HG02885 (cell line): Measurements from ENCODE around the gene UBASH3B.
A peak's percentile ranks its signal among the peaks of the same experiment; 100 is the strongest.
"Not testable (repeated sequence)": the region's sequence is repeated elsewhere in the genome, so short reads cannot be mapped to it uniquely, and the experiment has no call there.

Experiments
- ATAC-seq: cut with Tn5 transposase; IDR thresholded peaks from one replicate; pipeline ENCODE4 v1.9.1; 2021; ENCODE audit warnings: mild to moderate bottlenecking; ENCODE audit not compliant: unreplicated experiment, poor library complexity

UBASH3B gene

DNA sequence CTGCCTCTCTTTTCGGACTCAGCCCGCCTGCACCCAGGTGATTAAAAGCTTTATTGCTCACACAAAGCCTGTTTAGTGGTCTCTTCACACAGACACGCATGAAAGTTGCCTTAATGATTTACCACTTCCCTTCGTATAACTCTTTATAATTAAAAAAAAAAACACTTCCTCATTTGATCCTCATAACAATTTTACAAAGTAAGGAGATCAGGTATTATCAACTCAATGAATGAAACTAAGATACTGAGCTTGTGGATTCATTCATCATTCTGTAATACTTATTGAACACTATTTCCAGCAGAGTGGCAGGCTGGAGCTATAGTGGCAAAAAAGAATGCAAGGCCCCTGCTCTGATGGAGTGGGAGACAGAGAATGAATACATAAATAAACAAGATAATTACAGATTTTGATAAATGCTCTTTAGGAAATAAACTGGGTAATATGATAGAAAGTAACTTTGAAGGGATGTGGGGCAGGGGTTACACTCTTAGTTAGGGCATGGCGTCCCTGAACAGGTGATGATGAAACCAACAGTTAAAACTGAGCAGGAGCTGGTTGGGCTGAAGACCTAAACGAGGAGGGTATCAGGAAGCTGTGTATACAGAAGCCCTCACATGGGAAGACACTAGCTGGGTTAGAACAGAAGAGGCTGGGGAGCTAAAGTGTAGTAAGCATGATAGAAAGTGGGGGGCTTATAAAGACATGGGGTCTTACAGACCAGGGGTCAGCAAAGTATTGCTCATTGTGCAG is 177.4 kb downstream of the UBASH3B start:
- no peak for ATAC-seq

- no peak for ATAC-seq
These were observed 178.4 kb downstream of the UBASH3B start for GRCh38 chr11:122833846-122834464.

DNA sequence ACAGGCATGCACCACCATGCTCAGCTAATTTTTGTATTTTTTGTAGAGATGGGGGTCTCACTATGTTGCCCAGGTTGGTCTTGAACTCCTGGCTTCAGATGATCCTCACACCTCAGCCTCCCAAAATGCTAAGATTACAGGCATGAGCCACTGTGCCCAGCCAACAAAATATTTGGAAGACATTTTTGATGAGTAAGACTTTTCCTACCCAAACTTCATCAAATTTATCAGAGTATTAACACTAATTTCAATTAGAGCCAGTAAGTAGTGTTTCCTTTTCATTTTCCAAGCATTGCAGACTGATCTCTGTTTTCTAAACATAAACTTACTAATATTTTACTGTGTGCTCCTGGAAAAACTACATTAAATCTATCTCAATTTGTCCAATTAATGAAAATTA is 181.4 kb downstream of the UBASH3B start:
- ATAC-seq, result no peak

- ATAC-seq, result no peak
These were observed 182.2 kb downstream of the UBASH3B start for GRCh38 chr11:122837528-122838346.

GRCh38 chr11:122843281-122844141 is 188.0 kb downstream of the UBASH3B start:
- ATAC-seq, result peak; percentile 76

- ATAC-seq, result no peak
These were observed 191.9 kb downstream of the UBASH3B start for GRCh38 chr11:122847466-122847865.

DNA sequence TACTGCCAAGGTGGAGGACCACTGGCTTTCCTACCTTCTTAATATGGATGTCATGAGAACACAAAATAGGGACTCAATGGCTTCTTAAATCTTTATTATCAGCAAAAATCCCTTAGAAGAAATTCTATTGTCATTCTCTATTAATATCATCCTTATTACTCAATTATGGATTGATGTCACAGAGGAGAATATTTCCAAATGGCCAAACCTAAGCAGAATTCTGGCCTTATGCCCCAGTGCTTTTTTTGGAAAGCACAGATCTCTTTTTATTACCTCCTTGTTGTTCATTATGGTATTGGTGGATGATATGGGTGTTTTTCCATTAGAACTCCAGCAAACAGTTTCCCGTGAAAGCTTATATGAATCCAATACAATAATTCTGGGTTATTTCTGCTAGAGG is 192.7 kb downstream of the UBASH3B start:
- no peak for ATAC-seq

DNA sequence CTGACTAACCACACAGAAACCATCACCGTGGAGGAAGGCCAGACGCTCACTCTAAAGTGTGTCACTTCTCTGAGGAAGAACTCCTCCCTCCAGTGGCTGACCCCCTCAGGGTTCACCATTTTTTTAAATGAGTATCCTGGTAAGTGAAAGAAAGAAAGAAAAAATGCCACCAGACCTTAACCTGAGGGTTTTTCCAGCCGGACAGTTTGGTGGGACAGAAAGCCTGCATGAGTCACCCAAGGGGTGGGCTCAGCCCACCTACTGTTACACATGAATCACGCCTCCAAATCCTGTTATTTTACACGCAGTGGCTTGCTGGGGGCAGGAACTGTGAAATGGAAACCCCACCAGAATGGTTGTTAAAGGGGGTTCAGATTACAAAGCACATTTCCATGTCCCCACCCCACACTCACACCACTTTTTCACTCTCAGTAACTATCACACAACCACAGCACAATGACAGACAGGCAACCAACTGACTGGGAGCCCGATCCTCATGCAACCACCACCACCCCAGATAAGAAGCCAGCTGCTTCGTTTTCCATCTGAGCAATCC is 194.6 kb downstream of the UBASH3B start:
- ATAC-seq, result peak; percentile 43

DNA sequence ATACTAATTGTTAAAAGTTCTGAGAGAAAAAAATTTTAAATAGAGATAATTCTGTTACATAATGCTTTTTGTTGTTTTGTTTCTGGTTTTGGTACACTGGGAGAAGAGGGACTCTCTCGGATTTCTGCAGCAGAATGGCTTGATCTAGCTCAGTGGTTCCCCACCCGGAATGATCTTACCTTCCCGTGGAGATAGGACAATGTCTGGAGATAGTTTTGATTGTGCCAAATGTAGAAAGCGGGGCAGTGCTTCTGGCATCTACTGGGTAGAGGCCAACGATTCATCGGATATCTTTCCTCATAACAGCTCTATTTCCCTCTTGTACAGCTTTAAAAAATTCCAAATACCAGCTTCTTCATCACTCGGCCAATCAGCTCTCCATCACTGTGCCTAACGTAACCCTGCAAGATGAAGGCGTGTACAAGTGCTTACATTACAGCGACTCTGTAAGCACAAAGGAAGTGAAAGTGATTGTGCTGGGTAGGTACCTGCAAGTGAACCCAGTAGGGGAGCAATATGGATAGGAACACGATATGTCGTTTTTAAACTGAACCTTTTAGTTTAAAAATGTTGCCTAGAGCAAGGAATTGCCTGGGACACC is 195.9 kb downstream of the UBASH3B start:
- peak; percentile 69 for ATAC-seq

DNA sequence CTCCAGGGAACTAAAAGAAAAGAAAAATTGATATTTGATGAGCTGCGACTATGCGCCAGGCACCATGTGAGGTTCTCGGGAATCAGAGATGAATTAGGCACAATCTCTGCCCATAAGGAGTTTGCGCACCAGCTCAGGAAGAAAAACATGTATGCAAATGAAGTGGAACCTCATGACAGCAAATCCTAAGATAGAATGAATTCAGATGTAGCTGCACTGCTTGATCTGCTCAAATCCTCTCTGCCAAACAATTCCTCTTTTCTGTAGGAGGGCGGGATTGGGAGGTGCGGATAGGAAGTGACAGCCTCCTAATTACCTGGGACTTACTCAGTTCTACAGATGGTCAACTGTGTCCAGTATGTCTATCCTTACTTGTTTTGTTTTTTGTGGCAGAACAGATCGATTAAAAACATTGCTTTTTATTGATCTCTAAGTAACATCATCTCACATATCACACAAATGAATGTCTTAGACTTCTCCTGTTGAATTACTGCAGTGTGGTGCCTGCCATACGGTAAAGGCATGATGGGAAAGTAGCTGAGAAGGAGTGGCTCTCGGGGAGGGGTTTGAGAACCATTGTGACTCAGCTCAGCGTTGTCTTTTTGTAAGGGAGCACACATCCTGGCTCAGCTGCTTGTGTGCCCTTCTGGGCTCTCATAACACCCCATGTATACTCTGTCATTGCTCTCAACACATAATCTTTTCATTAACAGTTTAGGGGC is 196.7 kb downstream of the UBASH3B start:
- no peak for ATAC-seq

DNA sequence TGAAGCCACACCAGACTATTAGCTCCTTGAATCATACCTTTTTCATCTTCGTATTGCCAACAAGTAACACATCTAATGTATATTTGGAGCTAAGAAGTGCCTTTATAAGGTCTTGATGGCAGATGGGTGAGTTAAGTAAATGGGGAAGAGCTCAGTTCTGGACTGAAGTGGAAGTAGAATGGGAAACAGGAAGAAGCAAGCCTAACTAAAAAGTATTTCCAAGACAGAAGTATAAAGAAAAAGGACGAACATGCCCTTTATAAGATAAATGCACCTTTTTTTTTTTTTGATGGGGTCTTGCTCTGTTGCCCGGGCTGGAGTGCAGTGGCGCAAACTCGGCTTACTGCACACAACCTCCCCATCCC is 197.3 kb downstream of the UBASH3B start:
- ATAC-seq, result no peak

- no peak for ATAC-seq
These were observed 197.7 kb downstream of the UBASH3B start for GRCh38 chr11:122853261-122853660.

GRCh38 chr11:122853971-122854446 is 198.5 kb downstream of the UBASH3B start:
- ATAC-seq, result no peak

- no peak for ATAC-seq
These were observed 206.1 kb downstream of the UBASH3B start for GRCh38 chr11:122861631-122862030.

- ATAC-seq, result no peak
These were observed 206.6 kb downstream of the UBASH3B start for GRCh38 chr11:122862091-122862490.

- not testable (repeated sequence) for ATAC-seq
These were observed 207.6 kb downstream of the UBASH3B start for GRCh38 chr11:122863154-122863553.

DNA sequence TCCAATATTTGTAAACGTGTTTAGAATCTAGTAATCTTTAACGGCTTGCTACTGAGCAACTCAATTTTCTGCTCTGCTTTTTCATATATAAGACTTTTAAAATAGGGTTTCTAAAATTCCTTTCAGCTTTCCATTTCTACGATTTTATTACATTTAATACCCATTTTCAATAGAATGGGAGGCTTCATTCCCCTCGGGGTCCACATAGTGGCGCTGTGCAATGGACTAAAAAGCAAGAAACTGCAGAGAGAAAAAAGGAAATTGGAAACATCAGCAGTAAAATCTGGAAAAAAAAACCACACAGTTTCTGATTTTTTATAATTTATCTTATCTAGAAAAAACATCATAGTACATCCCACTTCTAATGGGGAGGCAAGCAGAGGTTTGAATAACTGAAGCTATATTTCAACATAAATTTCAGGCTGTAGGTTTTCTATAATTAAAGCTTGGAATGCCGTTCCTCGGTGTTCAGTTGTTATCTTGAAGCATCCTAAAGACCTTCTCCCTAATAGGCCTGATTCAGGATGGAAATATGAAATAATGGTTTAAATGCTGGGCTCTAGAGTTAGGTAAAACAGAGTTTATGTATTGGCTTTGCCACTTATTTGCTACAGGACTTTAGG is 208.3 kb downstream of the UBASH3B start:
- no peak for ATAC-seq
